Brain microvascular endothelial cell (primary cell): ENCODE measurements around the gene KANK4.

ENCODE experiments used
- DNase-seq: peaks from one replicate; pipeline ENCODE4 v3.0.0-alpha.2; 2020
- H3K27ac ChIP-seq: fragments of 250-450 bp; sonication (Bioruptor Pico); 2 replicates; pipeline ENCODE4 v1.5.1; 2020; ENCODE audit warnings: mild to moderate bottlenecking, moderate library complexity
- H3K27me3 ChIP-seq: fragments of 250-450 bp; sonication (Bioruptor Pico); replicated peaks from 2 replicates; pipeline ENCODE4 v1.5.1; 2020; ENCODE audit warnings: mild to moderate bottlenecking
- H3K36me3 ChIP-seq: fragments of 250-450 bp; sonication (Bioruptor Pico); replicated peaks from 2 replicates; pipeline ENCODE4 v1.5.1; 2020; ENCODE audit warnings: mild to moderate bottlenecking
- H3K4me3 ChIP-seq: 2 replicates; pipeline ENCODE4 v1.5.1; 2011; ENCODE audit warnings: low read depth, mild to moderate bottlenecking, control low read depth, low read length, moderate library complexity
- in situ Hi-C: cut with HindIII; loops from 2 replicates; pipeline ENCODE4 v1.10.0; 2017; ENCODE audit warnings: low sequenced_read_pairs, low pct_ligation_motif_present
- TF ChIP-seq, protein P1 (sequence below): IDR thresholded peaks from 2 replicates; pipeline ENCODE4 v1.5.1; 2011; ENCODE audit warnings: low read depth, mild to moderate bottlenecking, moderate library complexity, low read length, control low read depth, inconsistent platforms; ENCODE audit errors: missing control alignments

The KANK4 gene

DNA sequence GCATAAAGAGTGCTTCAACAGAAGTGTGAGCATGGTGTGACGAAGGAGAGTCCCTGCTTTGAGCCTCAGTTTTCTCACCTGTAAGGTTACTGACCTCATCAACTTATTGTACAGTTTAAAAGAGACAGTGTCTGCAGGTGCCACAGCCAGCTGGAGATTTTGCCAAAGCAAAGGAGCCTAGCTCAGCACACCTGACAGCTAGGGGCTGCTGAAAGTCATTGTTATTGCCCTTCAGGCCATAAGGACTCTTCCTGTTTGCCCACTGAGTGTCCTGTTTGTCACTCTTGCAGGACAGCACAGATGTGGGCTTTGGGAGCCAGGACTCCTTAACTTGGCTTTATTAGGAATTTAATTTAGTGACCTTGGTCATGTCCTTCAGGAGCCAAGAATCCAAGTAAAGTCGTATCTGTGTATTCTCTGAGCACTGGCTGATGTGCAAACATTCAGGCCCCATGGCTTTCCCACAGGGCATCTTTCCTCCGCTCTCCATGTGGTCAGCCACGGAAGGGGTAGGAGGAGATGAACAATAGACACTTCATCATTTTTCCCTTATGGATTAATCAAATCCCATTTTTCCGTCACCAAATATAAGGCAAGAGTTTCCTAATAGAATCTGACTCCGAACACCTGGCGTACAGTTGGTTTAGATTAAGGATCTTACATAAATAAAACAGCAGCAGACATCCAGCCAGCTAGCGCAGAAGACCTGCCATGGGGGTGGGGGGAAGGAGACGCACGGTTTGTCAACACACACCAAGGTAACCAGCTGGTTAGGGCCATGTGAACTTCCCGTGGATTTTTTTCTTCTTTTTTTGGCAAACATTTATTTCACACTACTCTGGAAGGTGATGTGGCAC, 43.1 kb upstream of the KANK4 start:
- Histone ChIP-seq H3K36me3 (no peaks in the 10 kb centered on the region), H3K27ac (no peak overlapping the region), H3K27me3 (no peaks in the 10 kb centered on the region), H3K4me3 (no peak overlapping the region)
- no peak for DNase-seq
- in situ Hi-C loops: no loop called here
- TF ChIP-seq, protein P1, sequence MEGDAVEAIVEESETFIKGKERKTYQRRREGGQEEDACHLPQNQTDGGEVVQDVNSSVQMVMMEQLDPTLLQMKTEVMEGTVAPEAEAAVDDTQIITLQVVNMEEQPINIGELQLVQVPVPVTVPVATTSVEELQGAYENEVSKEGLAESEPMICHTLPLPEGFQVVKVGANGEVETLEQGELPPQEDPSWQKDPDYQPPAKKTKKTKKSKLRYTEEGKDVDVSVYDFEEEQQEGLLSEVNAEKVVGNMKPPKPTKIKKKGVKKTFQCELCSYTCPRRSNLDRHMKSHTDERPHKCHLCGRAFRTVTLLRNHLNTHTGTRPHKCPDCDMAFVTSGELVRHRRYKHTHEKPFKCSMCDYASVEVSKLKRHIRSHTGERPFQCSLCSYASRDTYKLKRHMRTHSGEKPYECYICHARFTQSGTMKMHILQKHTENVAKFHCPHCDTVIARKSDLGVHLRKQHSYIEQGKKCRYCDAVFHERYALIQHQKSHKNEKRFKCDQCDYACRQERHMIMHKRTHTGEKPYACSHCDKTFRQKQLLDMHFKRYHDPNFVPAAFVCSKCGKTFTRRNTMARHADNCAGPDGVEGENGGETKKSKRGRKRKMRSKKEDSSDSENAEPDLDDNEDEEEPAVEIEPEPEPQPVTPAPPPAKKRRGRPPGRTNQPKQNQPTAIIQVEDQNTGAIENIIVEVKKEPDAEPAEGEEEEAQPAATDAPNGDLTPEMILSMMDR: no peak

DNA sequence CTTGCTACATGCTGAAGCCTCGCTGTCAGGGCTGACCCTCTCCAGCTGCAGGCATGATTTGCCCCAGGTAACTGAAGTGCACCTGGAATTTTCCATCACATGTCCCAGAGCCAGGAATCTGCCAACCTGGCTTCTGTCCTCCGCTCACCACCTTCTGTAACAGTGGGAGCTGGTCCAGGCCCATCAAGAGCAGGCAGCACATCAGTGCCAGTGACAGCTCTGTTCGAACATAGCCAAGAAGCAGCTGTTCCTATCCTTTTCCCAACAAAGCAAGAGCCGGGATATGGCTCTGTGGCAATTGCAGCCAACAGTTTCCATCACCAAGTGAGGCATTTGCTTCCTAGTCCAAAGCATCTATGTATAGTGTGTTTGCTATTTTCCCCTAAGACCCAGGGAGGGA, 42.2 kb upstream of the KANK4 start:
- TF ChIP-seq, protein P1: no peak

DNA sequence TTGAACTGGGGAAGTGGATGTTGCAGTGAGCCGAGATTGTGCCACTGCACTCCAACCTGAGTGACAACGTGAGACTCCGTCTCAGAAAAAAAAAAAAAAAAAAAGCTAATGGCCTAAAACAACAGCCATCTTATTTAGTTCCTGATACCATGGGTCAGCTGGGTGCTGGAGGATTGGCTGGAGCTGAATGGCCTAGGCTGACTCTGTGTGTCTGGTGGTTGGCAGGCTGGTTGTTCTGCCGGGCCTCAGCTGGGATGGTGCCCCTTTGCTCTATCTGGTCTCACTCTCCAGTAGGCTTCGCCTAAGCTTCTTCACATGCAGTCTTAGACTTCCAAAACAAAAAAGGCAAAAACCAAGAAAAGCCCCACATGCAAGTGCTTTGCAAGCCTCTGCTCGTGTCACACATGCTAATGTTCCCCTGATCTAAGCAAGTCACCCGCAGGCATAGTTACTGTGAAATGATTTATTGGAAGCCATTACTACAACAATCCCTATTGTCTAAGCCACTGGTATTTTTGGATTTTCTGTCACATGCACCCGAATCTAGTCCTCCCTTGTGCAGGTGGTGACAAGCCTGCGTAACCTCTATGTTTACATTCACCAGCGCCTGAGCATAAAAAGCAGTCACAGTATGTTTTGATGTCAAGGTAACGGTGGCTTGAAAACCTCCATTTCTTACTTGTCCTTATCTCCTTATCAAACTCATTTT, 39.6 kb upstream of the KANK4 start:
- DNase-seq: no peak
- Histone ChIP-seq H3K27ac (no peak overlapping the region), H3K27me3 (no peaks in the 10 kb centered on the region), H3K4me3 (no peak overlapping the region), H3K36me3 (no peaks in the 10 kb centered on the region)
- in situ Hi-C loops: no loop called here
- TF ChIP-seq, protein P1: no peak

More for the DNA sequence above, 42.2 kb upstream of the KANK4 start:
- Histone ChIP-seq H3K36me3 (no peaks in the 10 kb centered on the region), H3K4me3 (no peak overlapping the region), H3K27me3 (no peaks in the 10 kb centered on the region), H3K27ac (no peak overlapping the region)
- no peak for DNase-seq
- in situ Hi-C loops: no loop called here

DNA sequence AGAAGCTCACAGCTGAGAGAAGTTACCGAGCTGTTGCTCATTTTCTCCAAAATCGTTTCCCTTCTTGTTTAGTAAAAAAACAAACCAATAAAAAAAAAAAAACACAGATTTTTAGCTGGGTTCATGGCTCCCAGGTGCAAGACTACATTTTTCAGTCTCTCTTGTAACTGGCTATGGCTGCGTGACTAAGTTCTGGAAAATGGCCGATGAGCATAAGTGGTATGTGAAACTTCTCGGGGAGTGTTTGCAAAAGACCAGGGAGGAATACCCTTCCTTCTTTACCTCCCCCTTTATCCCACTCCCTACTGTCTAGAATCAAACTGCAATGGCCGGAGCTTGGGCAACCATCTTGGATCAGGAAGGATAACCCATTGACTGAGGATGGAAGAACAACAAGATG, 38.7 kb upstream of the KANK4 start:
- no peak for DNase-seq
- TF ChIP-seq, protein P1: no peak
- in situ Hi-C loops: no loop called here
- H3K36me3 ChIP-seq: no peaks in the 10 kb centered on the region
- no peak overlapping the region for H3K4me3 ChIP-seq
- H3K27me3 ChIP-seq: no peaks in the 10 kb centered on the region
- H3K27ac ChIP-seq: no peak overlapping the region

DNA sequence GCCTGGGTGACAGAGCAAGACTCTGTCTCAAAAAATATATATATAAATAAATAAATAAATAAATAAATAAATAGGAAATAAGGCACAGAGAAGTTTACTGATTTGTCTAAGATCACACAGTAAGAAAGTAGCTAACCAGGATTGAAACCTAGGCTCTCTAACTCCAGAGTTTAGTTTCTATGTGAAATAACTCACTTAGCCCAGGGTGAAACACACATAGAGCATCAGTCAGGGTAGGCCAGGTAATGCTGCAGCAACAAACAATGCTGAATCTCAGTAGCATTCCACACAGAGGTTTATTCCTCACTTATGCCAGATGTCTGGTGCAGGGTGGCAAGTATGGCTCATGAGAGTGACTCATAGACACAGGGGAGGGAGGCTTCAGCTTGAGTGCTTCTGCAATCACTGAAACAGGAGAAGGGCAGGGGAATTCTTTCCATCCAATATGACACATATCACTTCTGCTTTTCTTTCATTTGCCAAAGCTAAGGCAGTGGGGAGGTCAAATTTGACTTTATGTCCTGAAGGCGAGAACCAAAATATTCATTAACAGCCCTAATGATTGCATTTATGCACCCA, 37.1 kb upstream of the KANK4 start:
- Histone ChIP-seq H3K4me3 (no peak overlapping the region), H3K27ac (no peak overlapping the region), H3K36me3 (no peaks in the 10 kb centered on the region), H3K27me3 (no peaks in the 10 kb centered on the region)
- DNase-seq: peak; percentile 90
- in situ Hi-C loops: no loop called here
- TF ChIP-seq, protein P1: no peak
